HepG2 (cell line): ENCODE measurements around the gene TYMS. TPM values are rescaled to one million over a fixed set of nuclear protein-coding genes. Genes with fewer than 3 reads are reported as not detected.
"Not testable (repeated sequence)": the region's sequence is repeated elsewhere in the genome, so short reads cannot be mapped to it uniquely, and the experiment has no call there.

Experiments used
- ATAC-seq: fragments of 200-7000 bp; cut with Tn5 transposase; 3 replicates; pipeline ENCODE4 v1.9.1; 2020; ENCODE audit warnings: mild to moderate bottlenecking, moderate library complexity
- BruUV-seq: library from RNA; stranded (reverse); fragments of 400-500 nt; replicated peaks from 2 replicates; lab custom pipeline; 2021; lab: Mats Ljungman, UMichigan
- CTCF ChIA-PET: fragments of 300-600 bp; formaldehyde crosslinking; extraction: SDS; loops from one replicate; lab custom pipeline; 2021; ENCODE audit warnings: low total read pairs, inconsistent platforms, low intra/inter-chr PET ratio; lab: Yijun Ruan, JAX
- POLR2A ChIA-PET: fragments of 350-600 bp; sonication (Branson Sonifier 250); formaldehyde crosslinking; loops from one replicate; lab custom pipeline; 2020; ENCODE audit warnings: antibody characterized with exemption, inconsistent platforms; lab: Yijun Ruan, JAX
- DNase-seq: peaks from one replicate; pipeline ENCODE4 v3.0.0-alpha.2; 2015; ENCODE audit warnings: low spot score
- FAIRE-seq: peaks from 3 replicates; lab custom pipeline; 2011; peaks lifted over from hg19 to GRCh38; lab: Jason Lieb, UNC
- H2AFZ ChIP-seq: one replicate; pipeline ENCODE4 v1.6.1; 2011; ENCODE audit warnings: low read length, inconsistent platforms
- H3K27ac ChIP-seq: fragments of 300-600 bp; 3 replicates; pipeline ENCODE4 v1.8.0; 2011; ENCODE audit warnings: mixed run types, mild to moderate bottlenecking, mixed read lengths, low read length, inconsistent platforms; ENCODE audit not compliant: insufficient read depth; ENCODE audit errors: extremely low read length
- H3K27me3 ChIP-seq, 2 experiments: fragments of 200-600 bp in 1 of 2; 2 replicates in 1 of 2; 3 replicates in 1 of 2; pipeline versions ENCODE4 v1.6.0 to v1.8.0; 2011; ENCODE audit warnings: low read length in 2 of 2, mild to moderate bottlenecking in 2 of 2, moderate library complexity in 2 of 2, inconsistent platforms in 1 of 2; ENCODE audit not compliant: insufficient read depth in 2 of 2, control insufficient read depth in 1 of 2
- H3K36me3 ChIP-seq, 2 experiments: fragments of 200-600 bp in 1 of 2; replicated peaks in 1 of 2; 2 replicates in 1 of 2; 3 replicates in 1 of 2; pipeline versions ENCODE4 v1.5.1 to v1.8.0; 2011; ENCODE audit warnings: low read length in 2 of 2, inconsistent platforms in 1 of 2; ENCODE audit not compliant: insufficient read depth in 2 of 2, control insufficient read depth in 1 of 2
- H3K4me1 ChIP-seq: 2 replicates; pipeline ENCODE4 v1.5.1; 2012; ENCODE audit warnings: low read length, inconsistent platforms; ENCODE audit not compliant: insufficient read depth
- H3K4me2 ChIP-seq: 2 replicates; pipeline ENCODE4 v1.6.0; 2011; ENCODE audit warnings: low read depth, low read length, inconsistent platforms
- H3K4me3 ChIP-seq, 3 experiments: fragments of 200-600 bp in 1 of 3; sonication (generic), shearing (Covaris generic) in 1 of 3; replicated peaks in 1 of 3; 2 replicates each; pipeline ENCODE4 v1.5.1; 2011 to 2016; ENCODE audit warnings: low read length in 3 of 3, inconsistent platforms in 2 of 3, low read depth in 2 of 3, mild to moderate bottlenecking in 2 of 3, control low read depth in 1 of 3, mixed read lengths in 1 of 3; ENCODE audit not compliant: insufficient read depth in 1 of 3
- H3K79me2 ChIP-seq: one replicate; pipeline ENCODE4 v1.6.1; 2011; ENCODE audit warnings: low read length, inconsistent platforms; ENCODE audit not compliant: insufficient read depth
- H3K9ac ChIP-seq: 2 replicates; pipeline ENCODE4 v1.6.0; 2011; ENCODE audit warnings: mild to moderate bottlenecking, low read depth, low read length, inconsistent platforms; ENCODE audit not compliant: insufficient read depth
- H3K9me3 ChIP-seq: 2 replicates; pipeline ENCODE4 v1.5.1; 2012; ENCODE audit warnings: mild to moderate bottlenecking, low read length
- H4K20me1 ChIP-seq: 2 replicates; pipeline ENCODE4 v1.6.0; 2011; ENCODE audit warnings: inconsistent platforms, mild to moderate bottlenecking, low read length, moderate library complexity; ENCODE audit not compliant: insufficient read depth
- TGIF2 ChIP-seq: IDR thresholded peaks from 2 replicates; pipeline ENCODE4 v1.6.1; 2016; ENCODE audit warnings: control low read depth, missing compliant biosample characterization
- ZBTB8A ChIP-seq: sonication (generic); formaldehyde crosslinking; IDR thresholded peaks from 2 replicates; pipeline ENCODE4 v1.4.0; 2020; ENCODE audit warnings: mild to moderate bottlenecking, low read depth, missing genetic modification reagents, borderline replicate concordance
- ZNF143 ChIP-seq: sonication (generic); formaldehyde crosslinking; IDR thresholded peaks from 2 replicates; pipeline ENCODE4 v1.4.0; 2020; ENCODE audit warnings: missing genetic modification reagents
- ZNF256 ChIP-seq: sonication (generic); formaldehyde crosslinking; conservative IDR thresholded peaks from 2 replicates; pipeline ENCODE4 v1.4.0; 2020; ENCODE audit warnings: missing genetic modification reagents
- ZNF605 ChIP-seq: sonication (generic); formaldehyde crosslinking; IDR thresholded peaks from 2 replicates; pipeline ENCODE4 v1.8.0; 2022; ENCODE audit warnings: mild to moderate bottlenecking, missing genetic modification reagents
- WGBS: methylation state at CpG from one replicate; pipeline ENCODE4 v1.1.6; 2017; ENCODE audit warnings: low lambda C conversion rate; 5-methylcytosine and 5-hydroxymethylcytosine counted together
- in situ Hi-C: cut with HindIII; loops from 2 replicates; pipeline ENCODE4 v1.10.0; 2017; ENCODE audit warnings: low pct_unique_long_range_greater_than_20kb; ENCODE audit not compliant: extremely low pct_ligation_motif_present
- intact Hi-C: fragments of 100-400 bp; cut with micrococcal nuclease; formaldehyde crosslinking; loops from one replicate; pipeline ENCODE4 v1.10.0; 2022; ENCODE audit not compliant: unreplicated experiment
- polyA plus RNA-seq, 8 experiments: library from polyadenylated mRNA; depleted of rRNA in 3 of 8; stranded (reverse) in 7 of 8; unstranded in 1 of 8; fragments of >200 nt; fragmentation: Illumina TruSeq in 4 of 8; extraction: Trizol in 4 of 8; gene quantifications; 2 replicates each; pipeline versions ENCODE4 v1.2.1 to v1.2.3, GENCODE V29; 2011 to 2016; ENCODE audit warnings: low read depth in 4 of 8, missing spikeins in 1 of 8, mixed read lengths in 1 of 8; ENCODE audit not compliant: insufficient read depth in 1 of 8
- total RNA-seq, 5 experiments: library from RNA; depleted of rRNA; stranded (reverse); fragments of >200 nt; fragmentation: Illumina TruSeq; extraction: Trizol; gene quantifications; 2 replicates each; pipeline ENCODE4 v1.2.3, GENCODE V29; 2016; ENCODE audit warnings: low read depth in 1 of 5
- TF ChIP-seq, protein P1 (sequence below): sonication (generic); formaldehyde crosslinking; IDR thresholded peaks from 2 replicates; pipeline ENCODE4 v1.4.0; 2020; ENCODE audit warnings: missing genetic modification reagents
- TF ChIP-seq, protein P2 (sequence below): sonication (generic); formaldehyde crosslinking; IDR thresholded peaks from 2 replicates; pipeline ENCODE4 v1.4.0; 2020; ENCODE audit warnings: mild to moderate bottlenecking, low read depth, missing genetic modification reagents

TYMS gene
- total and polyA plus RNA-seq, 2 of the 13 experiments (the other 11 are each of a cell fraction or from before 2014, with no cell fraction given): 80.1 to 106 TPM

DNA sequence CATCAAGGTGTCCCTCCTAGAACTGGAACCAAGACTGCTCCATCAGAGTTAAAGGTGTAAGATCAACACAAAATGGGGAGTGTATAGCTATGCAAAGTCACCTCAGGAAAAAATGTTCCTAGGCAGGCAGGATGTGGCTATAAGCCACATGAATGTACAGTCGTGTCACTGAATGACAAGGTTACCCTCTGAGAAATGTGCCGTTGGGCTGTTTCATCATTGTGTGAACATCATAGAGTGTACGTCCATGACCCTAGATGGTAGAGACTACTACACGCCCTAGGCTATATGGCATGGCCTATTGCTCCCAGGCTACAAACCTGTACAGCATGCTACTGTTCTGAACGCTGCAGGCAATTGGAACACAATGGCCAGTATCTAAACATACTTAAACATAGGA lies 24.5 kb downstream of the TYMS start:
- intact Hi-C loops: no loop called here
- no peak for FAIRE-seq
- no peak overlapping the region for H3K27ac ChIP-seq
- peaks cover 31% of the 10 kb centered on the region for H3K4me1 ChIP-seq
- no peak overlapping the region for H3K4me3 ChIP-seq
- no TSS peak for BruUV-seq
- H3K9me3 ChIP-seq: no peaks in the 10 kb centered on the region
- no peak overlapping the region for H2AFZ ChIP-seq
- peaks cover 8% of the 10 kb centered on the region; the same call in 1 of the 2 replicates for H4K20me1 ChIP-seq
- TF ChIP-seq ZNF143 (CRISPR knock-in tag) (no peak), ZBTB8A (CRISPR knock-in tag) (no peak), TGIF2 (CRISPR knock-in tag) (no peak), ZNF605 (CRISPR knock-in tag) (no peak), ZNF256 (CRISPR knock-in tag) (no peak)
- TF ChIP-seq, protein P1, sequence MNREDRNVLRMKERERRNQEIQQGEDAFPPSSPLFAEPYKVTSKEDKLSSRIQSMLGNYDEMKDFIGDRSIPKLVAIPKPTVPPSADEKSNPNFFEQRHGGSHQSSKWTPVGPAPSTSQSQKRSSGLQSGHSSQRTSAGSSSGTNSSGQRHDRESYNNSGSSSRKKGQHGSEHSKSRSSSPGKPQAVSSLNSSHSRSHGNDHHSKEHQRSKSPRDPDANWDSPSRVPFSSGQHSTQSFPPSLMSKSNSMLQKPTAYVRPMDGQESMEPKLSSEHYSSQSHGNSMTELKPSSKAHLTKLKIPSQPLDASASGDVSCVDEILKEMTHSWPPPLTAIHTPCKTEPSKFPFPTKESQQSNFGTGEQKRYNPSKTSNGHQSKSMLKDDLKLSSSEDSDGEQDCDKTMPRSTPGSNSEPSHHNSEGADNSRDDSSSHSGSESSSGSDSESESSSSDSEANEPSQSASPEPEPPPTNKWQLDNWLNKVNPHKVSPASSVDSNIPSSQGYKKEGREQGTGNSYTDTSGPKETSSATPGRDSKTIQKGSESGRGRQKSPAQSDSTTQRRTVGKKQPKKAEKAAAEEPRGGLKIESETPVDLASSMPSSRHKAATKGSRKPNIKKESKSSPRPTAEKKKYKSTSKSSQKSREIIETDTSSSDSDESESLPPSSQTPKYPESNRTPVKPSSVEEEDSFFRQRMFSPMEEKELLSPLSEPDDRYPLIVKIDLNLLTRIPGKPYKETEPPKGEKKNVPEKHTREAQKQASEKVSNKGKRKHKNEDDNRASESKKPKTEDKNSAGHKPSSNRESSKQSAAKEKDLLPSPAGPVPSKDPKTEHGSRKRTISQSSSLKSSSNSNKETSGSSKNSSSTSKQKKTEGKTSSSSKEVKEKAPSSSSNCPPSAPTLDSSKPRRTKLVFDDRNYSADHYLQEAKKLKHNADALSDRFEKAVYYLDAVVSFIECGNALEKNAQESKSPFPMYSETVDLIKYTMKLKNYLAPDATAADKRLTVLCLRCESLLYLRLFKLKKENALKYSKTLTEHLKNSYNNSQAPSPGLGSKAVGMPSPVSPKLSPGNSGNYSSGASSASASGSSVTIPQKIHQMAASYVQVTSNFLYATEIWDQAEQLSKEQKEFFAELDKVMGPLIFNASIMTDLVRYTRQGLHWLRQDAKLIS: no peak
- TF ChIP-seq, protein P2, sequence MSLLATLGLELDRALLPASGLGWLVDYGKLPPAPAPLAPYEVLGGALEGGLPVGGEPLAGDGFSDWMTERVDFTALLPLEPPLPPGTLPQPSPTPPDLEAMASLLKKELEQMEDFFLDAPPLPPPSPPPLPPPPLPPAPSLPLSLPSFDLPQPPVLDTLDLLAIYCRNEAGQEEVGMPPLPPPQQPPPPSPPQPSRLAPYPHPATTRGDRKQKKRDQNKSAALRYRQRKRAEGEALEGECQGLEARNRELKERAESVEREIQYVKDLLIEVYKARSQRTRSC (CRISPR knock-in tag): no peak
- no peaks in the 10 kb centered on the region for H3K27me3 ChIP-seq
- H3K79me2 ChIP-seq: no peaks in the 10 kb centered on the region
- no peak for ATAC-seq
- peaks cover 29 to 54% of the 10 kb centered on the region in 2 experiments for H3K36me3 ChIP-seq
- no peak overlapping the region for H3K4me2 ChIP-seq
- POLR2A ChIA-PET: no interaction called here
- WGBS: 98% methylated on average over 5 of the region's 5 CpGs
- no peak for DNase-seq
- in situ Hi-C loops: no loop called here
- CTCF ChIA-PET: no interaction called here
- H3K9ac ChIP-seq: no peak overlapping the region

DNA sequence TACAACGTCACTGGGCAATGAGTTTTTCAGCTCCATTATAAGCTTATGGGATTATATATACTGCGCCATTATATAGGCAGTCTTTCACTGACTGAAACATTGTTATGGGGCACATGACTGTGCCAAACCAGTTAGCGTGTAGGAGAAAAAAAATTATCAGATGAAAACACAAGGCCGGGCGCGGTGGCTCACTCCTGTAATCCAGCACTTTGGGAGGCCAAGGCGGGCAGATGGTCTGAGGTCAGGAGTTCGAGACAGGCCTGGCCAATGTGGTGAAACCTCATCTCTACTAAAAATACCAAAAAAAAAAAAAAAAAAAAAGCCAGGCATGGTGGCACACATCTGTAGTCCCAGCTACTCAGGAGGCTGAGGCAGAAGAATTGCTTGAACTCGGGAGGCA lies 25.0 kb downstream of the TYMS start:
- ATAC-seq, BruUV-seq, H3K27ac ChIP-seq, H2AFZ ChIP-seq, H3K27me3 ChIP-seq, H3K79me2 ChIP-seq, H4K20me1 ChIP-seq, FAIRE-seq, intact Hi-C loops, DNase-seq, CTCF ChIA-PET, H3K4me2 ChIP-seq, H3K9me3 ChIP-seq, H3K9ac ChIP-seq, in situ Hi-C loops, H3K4me3 ChIP-seq: not testable (repeated sequence)
- peaks cover 31 to 55% of the 10 kb centered on the region in 2 experiments; a peak in 4 of 5 replicates for H3K36me3 ChIP-seq
- WGBS: 94% methylated on average over 9 of the region's 9 CpGs
- H3K4me1 ChIP-seq: peaks cover 31% of the 10 kb centered on the region
- POLR2A ChIA-PET: interaction anchor here (0.7 to 1.5 kb wide), 4 partner anchors 21 to 131 kb away, joined by 5 to 8 read pairs (median 6); partner anchors contain the start of gene ENOSF1
